ENCODE measurements around the gene SNCAIP.

- TF ChIP-seq, protein P1, sequence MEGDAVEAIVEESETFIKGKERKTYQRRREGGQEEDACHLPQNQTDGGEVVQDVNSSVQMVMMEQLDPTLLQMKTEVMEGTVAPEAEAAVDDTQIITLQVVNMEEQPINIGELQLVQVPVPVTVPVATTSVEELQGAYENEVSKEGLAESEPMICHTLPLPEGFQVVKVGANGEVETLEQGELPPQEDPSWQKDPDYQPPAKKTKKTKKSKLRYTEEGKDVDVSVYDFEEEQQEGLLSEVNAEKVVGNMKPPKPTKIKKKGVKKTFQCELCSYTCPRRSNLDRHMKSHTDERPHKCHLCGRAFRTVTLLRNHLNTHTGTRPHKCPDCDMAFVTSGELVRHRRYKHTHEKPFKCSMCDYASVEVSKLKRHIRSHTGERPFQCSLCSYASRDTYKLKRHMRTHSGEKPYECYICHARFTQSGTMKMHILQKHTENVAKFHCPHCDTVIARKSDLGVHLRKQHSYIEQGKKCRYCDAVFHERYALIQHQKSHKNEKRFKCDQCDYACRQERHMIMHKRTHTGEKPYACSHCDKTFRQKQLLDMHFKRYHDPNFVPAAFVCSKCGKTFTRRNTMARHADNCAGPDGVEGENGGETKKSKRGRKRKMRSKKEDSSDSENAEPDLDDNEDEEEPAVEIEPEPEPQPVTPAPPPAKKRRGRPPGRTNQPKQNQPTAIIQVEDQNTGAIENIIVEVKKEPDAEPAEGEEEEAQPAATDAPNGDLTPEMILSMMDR (IDR thresholded peaks at IDR 0.05) = no peak
- TF ChIP-seq POLR2A (IDR thresholded peaks at IDR 0.05; ENCODE audit: low read depth) = no peak
Observed at GRCh38 chr5:122462486-122462885, 150.4 kb downstream of the SNCAIP start.
